Upper lobe of left lung (tissue), 4 donors: Measurements from ENCODE around the gene NRAS.

ENCODE experiments used
- EP300 ChIP-seq, 4 donors: sonication (generic); formaldehyde crosslinking; IDR thresholded peaks; one replicate each; pipeline ENCODE4 v1.5.1; 2017; ENCODE audit warnings: antibody characterized with exemption in 4 of 4, control low read depth in 2 of 4
- POLR2A ChIP-seq, 4 donors: fragments of 450-650 bp; IDR thresholded peaks; one replicate each; pipeline ENCODE4 v1.5.1; 2016 to 2017; ENCODE audit warnings: antibody characterized with exemption in 4 of 4, mild to moderate bottlenecking in 2 of 4
- POLR2AphosphoS5 ChIP-seq, 2 donors: sonication (generic); formaldehyde crosslinking; IDR thresholded peaks; one replicate each; pipeline ENCODE4 v1.5.1; 2017; ENCODE audit warnings: antibody characterized with exemption in 2 of 2
- TF ChIP-seq, protein P1 (sequence below), 6 experiments: fragments of 450-650 bp in 4 of 6; fragments of 200-600 bp in 2 of 6; sonication (generic) in 2 of 6; IDR thresholded peaks; one replicate each; pipeline ENCODE4 v1.5.1; 2016 to 2019; ENCODE audit warnings: antibody characterized with exemption in 6 of 6

DNA sequence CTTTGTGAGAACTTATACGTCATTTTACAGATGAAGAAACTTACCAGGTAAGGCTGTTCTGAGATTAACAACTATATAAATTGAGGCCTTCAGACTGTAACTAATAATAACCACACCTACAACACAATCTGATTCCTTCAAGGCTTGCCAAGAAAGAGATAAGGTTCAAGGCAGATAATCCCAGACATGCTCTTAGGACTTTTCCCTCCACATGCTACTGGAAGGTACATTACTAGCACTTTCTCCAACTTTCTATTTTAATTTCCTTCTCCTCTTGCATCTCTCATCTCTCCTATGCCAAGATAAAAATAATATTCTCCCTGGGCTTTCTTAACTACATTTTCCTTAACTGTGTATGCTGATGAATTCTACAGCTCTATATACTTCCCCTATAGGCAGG lies 18.9 kb upstream of the NRAS start:
- TF ChIP-seq, protein P1, sequence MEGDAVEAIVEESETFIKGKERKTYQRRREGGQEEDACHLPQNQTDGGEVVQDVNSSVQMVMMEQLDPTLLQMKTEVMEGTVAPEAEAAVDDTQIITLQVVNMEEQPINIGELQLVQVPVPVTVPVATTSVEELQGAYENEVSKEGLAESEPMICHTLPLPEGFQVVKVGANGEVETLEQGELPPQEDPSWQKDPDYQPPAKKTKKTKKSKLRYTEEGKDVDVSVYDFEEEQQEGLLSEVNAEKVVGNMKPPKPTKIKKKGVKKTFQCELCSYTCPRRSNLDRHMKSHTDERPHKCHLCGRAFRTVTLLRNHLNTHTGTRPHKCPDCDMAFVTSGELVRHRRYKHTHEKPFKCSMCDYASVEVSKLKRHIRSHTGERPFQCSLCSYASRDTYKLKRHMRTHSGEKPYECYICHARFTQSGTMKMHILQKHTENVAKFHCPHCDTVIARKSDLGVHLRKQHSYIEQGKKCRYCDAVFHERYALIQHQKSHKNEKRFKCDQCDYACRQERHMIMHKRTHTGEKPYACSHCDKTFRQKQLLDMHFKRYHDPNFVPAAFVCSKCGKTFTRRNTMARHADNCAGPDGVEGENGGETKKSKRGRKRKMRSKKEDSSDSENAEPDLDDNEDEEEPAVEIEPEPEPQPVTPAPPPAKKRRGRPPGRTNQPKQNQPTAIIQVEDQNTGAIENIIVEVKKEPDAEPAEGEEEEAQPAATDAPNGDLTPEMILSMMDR (IDR thresholded peaks at IDR 0.05): no peak
- TF ChIP-seq POLR2AphosphoS5 (IDR thresholded peaks at IDR 0.05) (no peak), POLR2A (IDR thresholded peaks at IDR 0.05) (no peak), EP300 (IDR thresholded peaks at IDR 0.05) (no peak)
